Liver (tissue), 9 donors: ENCODE measurements around the gene RSBN1. TPM values are rescaled to one million over a fixed set of nuclear protein-coding genes. Genes with fewer than 3 reads are reported as not detected.

Source experiments
- DNase-seq: peaks from one replicate; pipeline ENCODE4 v3.0.0-alpha.2; 2017; ENCODE audit warnings: low spot score
- H3K27ac ChIP-seq, 2 donors: one replicate each; pipeline ENCODE4 v1.7.0; 2013; ENCODE audit warnings: inconsistent platforms in 2 of 2, low read length in 2 of 2, control low read depth in 1 of 2, low read depth in 1 of 2, mild to moderate bottlenecking in 1 of 2
- H3K27me3 ChIP-seq, 4 donors: one replicate each; pipeline versions ENCODE4 v1.6.1 to v1.7.0; 2013; ENCODE audit warnings: low read length in 3 of 4, inconsistent platforms in 1 of 4, mild to moderate bottlenecking in 1 of 4, moderate library complexity in 1 of 4; ENCODE audit not compliant: control insufficient read depth in 4 of 4, insufficient read depth in 4 of 4
- H3K36me3 ChIP-seq, 4 donors: one replicate each; pipeline versions ENCODE4 v1.6.1 to v1.7.0; 2013; ENCODE audit warnings: low read length in 3 of 4, mild to moderate bottlenecking in 3 of 4, low read depth in 1 of 4, moderate library complexity in 1 of 4; ENCODE audit not compliant: control insufficient read depth in 4 of 4, insufficient read depth in 3 of 4
- H3K4me1 ChIP-seq, 4 donors: one replicate each; pipeline versions ENCODE4 v1.6.1 to v1.7.0; 2013; ENCODE audit warnings: low read length in 3 of 4, mild to moderate bottlenecking in 3 of 4, moderate library complexity in 1 of 4; ENCODE audit not compliant: control insufficient read depth in 4 of 4, insufficient read depth in 4 of 4
- H3K4me3 ChIP-seq, 3 donors: one replicate each; pipeline versions ENCODE4 v1.6.1 to v1.7.0; 2013; ENCODE audit warnings: low read length in 3 of 3, control low read depth in 1 of 3, low read depth in 1 of 3, mild to moderate bottlenecking in 1 of 3
- H3K9ac ChIP-seq, 2 donors: one replicate each; pipeline ENCODE4 v1.7.0; 2013; ENCODE audit warnings: low read length in 2 of 2, mild to moderate bottlenecking in 2 of 2, moderate library complexity in 2 of 2, control low read depth in 1 of 2, low read depth in 1 of 2
- H3K9me3 ChIP-seq, 4 donors: one replicate each; pipeline versions ENCODE4 v1.6.1 to v1.7.0; 2013; ENCODE audit warnings: low read length in 3 of 4; ENCODE audit not compliant: control insufficient read depth in 4 of 4
- CTCF ChIP-seq: fragments of 150-350 bp; IDR thresholded peaks from 2 replicates; pipeline ENCODE4 v1.5.1; 2017; ENCODE audit warnings: improper control_type of control experiment, low read depth, low read length; ENCODE audit not compliant: missing input control
- EGR1 ChIP-seq, 2 donors: IDR thresholded peaks; 2 replicates each; pipeline ENCODE4 v1.6.1; 2016 to 2018; ENCODE audit warnings: antibody characterized with exemption in 2 of 2, low read depth in 2 of 2
- FOXA1 ChIP-seq: IDR thresholded peaks from 2 replicates; pipeline ENCODE4 v1.6.1; 2016; ENCODE audit warnings: antibody characterized with exemption
- FOXA2 ChIP-seq: IDR thresholded peaks from 2 replicates; pipeline ENCODE4 v1.6.1; 2016; ENCODE audit warnings: antibody characterized with exemption
- GABPA ChIP-seq, 2 donors: IDR thresholded peaks in 1 of 2; conservative IDR thresholded peaks in 1 of 2; 2 replicates each; pipeline ENCODE4 v1.6.1; 2016; ENCODE audit warnings: antibody characterized with exemption in 2 of 2, mild to moderate bottlenecking in 1 of 2, moderate library complexity in 1 of 2
- JUND ChIP-seq, 2 donors: IDR thresholded peaks; 2 replicates each; pipeline ENCODE4 v1.6.1; 2016; ENCODE audit warnings: antibody characterized with exemption in 2 of 2
- NR2F2 ChIP-seq: IDR thresholded peaks from 2 replicates; pipeline ENCODE4 v1.6.1; 2016; ENCODE audit warnings: antibody characterized with exemption
- RAD21 ChIP-seq, 2 donors: IDR thresholded peaks; 2 replicates each; pipeline ENCODE4 v1.6.1; 2016; ENCODE audit warnings: antibody characterized with exemption in 2 of 2, mild to moderate bottlenecking in 2 of 2
- REST ChIP-seq: IDR thresholded peaks from 2 replicates; pipeline ENCODE4 v1.6.1; 2016; ENCODE audit warnings: antibody characterized with exemption, mild to moderate bottlenecking
- RXRA ChIP-seq, 2 donors: IDR thresholded peaks; 2 replicates each; pipeline ENCODE4 v1.6.1; 2017 to 2018; ENCODE audit warnings: antibody characterized with exemption in 2 of 2, mild to moderate bottlenecking in 1 of 2
- SP1 ChIP-seq: IDR thresholded peaks from 2 replicates; pipeline ENCODE4 v1.6.1; 2018; ENCODE audit warnings: antibody characterized with exemption, mild to moderate bottlenecking
- TAF1 ChIP-seq: conservative IDR thresholded peaks from 2 replicates; pipeline ENCODE4 v1.6.1; 2016; ENCODE audit warnings: antibody characterized with exemption, mild to moderate bottlenecking
- YY1 ChIP-seq: IDR thresholded peaks from 2 replicates; pipeline ENCODE4 v1.6.1; 2016; ENCODE audit warnings: antibody characterized with exemption, mild to moderate bottlenecking
- ZBTB33 ChIP-seq: IDR thresholded peaks from 2 replicates; pipeline ENCODE4 v1.6.1; 2016; ENCODE audit warnings: antibody characterized with exemption
- WGBS: extraction: QIAGEN DNeasy Blood & Tissue Kit; methylation state at CpG from one replicate; pipeline ENCODE4 v1.1.7; 2013; 5-methylcytosine and 5-hydroxymethylcytosine counted together
- polyA plus RNA-seq, 2 donors: library from polyadenylated mRNA; stranded (reverse) in 1 of 2; unstranded in 1 of 2; fragments of 200-250 nt in 1 of 2; fragments of >200 nt in 1 of 2; fragmentation: Nextera tagmentation in 1 of 2; extraction: Ambion mirVana in 1 of 2; gene quantifications; one replicate each; pipeline versions ENCODE4 v1.2.1 to v1.2.3, GENCODE V29; 2013 to 2015
- total RNA-seq, 2 donors: library from RNA; depleted of rRNA; stranded (reverse); fragments of >200 nt; gene quantifications; one replicate each; pipeline ENCODE4 v1.2.3, GENCODE V29; 2014
- donor health status: healthy.
- donor health status: healthy.
- donor health status: healthy.
- donor health status: healthy.
- donor health status: healthy.

The RSBN1 gene
- total and polyA plus RNA-seq, 4 donors = 2.3 to 11.3 (median 5.6) TPM

GRCh38 chr1:113782406-113782805 is 29.9 kb downstream of the RSBN1 start:
- WGBS = 58% methylated on average over 2 of the region's 2 CpGs
- H3K9me3 ChIP-seq = no peaks in the 10 kb centered on the region

More at GRCh38 chr1:113782406-113782805, 29.9 kb downstream of the RSBN1 start:
- no peak for TF ChIP-seq ZBTB33
- no peak for TF ChIP-seq GABPA (IDR thresholded peaks at IDR 0.05 in 1 of 2, conservative IDR thresholded peaks at IDR 0.05 in 1 of 2)
- no peak for TF ChIP-seq REST
- no peak for TF ChIP-seq TAF1
- TF ChIP-seq FOXA1 = no peak
- no peak for TF ChIP-seq YY1
- no peak for TF ChIP-seq EGR1 (IDR thresholded peaks at IDR 0.05; ENCODE audit: low read depth in 2 of 2)
- TF ChIP-seq FOXA2 = no peak
- TF ChIP-seq CTCF = no peak
- TF ChIP-seq RXRA (IDR thresholded peaks at IDR 0.05) = no peak
- TF ChIP-seq RAD21 (IDR thresholded peaks at IDR 0.05) = no peak
- no peak for TF ChIP-seq NR2F2
- TF ChIP-seq SP1 = no peak
- TF ChIP-seq JUND (IDR thresholded peaks at IDR 0.05) = no peak
- H3K36me3 ChIP-seq = no peaks in the 10 kb centered on the region
- H3K4me3 ChIP-seq = no peak overlapping the region
- H3K27me3 ChIP-seq = no peaks in the 10 kb centered on the region
- no peak overlapping the region for H3K9ac ChIP-seq
- no peak overlapping the region for H3K27ac ChIP-seq
- H3K4me1 ChIP-seq = peaks cover 0 to 23% (median 10%) of the 10 kb centered on the region in 4 donors
- DNase-seq = no peak
